DMS 273 treated with DMSO at 0.1 percent for 48 hours (cell line): ENCODE measurements around the gene MECR.

Experiments used
- DNase-seq: peaks from one replicate; lab custom pipeline; 2025; lab: John Stamatoyannopoulos, UW

The MECR gene

GRCh38 chr1:29255134-29255666 is 24.5 kb upstream of the MECR start:
- no peak for DNase-seq

DNA sequence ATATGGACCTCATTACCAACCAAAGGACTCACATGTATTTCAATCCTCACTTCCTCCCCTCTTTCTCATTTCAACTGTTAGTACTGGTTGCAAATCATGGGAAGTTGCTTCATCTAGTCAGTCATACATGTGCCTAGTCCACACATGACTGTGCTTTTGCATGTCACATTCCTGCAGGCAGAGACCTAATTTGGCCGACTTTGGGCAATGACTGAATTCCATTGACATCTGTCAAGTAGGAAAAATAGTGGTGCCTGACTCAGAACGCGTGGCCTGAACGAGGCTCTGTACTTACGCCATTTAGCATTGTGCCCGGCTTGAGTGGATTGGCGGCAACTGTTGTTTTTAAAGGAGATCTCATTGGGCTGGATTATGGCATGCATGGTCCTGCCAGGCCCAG is 23.6 kb upstream of the MECR start:
- no peak for DNase-seq

DNA sequence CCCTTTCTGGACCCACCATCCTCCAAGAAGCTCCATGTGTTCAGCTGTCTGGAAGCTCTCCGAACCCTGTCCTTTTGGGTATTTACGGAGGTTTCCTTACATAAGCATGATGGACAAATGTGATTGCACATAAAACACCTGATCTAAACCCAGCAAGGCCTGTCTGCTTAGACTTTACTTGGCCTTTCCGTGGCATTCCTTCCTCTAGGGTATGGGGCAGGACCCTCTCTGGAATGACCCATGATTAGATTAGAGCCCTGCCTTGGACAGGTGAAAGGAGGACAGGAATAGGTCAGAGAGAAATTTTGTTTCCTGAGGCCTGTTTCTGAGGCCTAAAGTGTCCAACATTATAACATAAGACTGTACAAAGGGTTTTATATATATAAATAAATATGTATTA is 22.4 kb upstream of the MECR start:
- no peak for DNase-seq

DNA sequence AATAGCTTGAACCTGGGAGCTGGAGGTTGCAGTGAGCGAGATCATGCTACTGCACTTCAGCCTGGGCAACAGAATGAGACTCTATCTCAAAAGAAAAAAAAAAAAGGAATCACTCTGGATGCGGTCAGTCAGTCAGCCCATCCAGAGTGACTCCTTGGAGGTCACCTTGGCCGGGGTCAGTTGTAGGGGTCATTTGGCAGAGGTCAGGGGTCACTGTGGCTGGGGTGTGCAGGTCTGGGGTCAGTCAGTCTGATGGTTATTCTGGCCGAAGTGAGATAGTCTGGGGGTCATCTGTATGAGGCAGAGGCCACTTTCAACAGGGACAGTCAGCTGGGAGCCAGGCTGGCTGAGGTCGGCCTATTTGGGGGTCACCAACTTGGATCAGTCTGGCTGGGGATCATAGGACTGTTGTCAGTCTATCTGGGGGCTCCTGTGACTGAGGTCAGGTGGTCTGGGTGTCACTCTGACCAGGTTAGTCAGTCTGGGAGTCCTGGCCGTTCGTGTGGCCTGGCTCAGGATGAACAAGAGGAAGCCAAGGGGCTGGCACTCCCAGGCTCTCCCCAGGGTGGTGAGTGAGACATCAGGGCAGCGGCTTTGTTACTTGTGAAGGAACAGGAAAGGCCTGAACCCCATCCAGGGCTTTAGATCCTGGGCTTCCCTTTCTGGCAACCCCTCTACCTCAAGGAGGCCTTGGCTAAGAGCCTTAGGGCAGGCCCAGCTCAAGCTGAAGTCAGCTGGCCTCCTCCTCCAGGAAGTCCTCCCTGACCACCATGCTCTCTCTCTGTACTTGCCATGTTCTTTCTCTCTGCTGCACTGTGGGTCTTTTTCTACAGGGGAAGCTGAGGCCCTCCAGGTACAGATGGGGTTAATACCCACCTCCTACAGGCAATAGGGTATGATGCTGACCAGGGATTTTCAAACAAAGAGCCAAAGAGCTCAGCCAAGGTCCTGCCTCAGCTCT is 20.7 kb upstream of the MECR start:
- DNase-seq: no peak

GRCh38 chr1:29249951-29250581 is 19.3 kb upstream of the MECR start:
- no peak for DNase-seq

GRCh38 chr1:29249170-29249691 is 18.5 kb upstream of the MECR start:
- DNase-seq: no peak

- DNase-seq: no peak
Observed at GRCh38 chr1:29248409-29248808, 17.7 kb upstream of the MECR start.

GRCh38 chr1:29247571-29248273 is 17.0 kb upstream of the MECR start:
- DNase-seq: no peak

DNA sequence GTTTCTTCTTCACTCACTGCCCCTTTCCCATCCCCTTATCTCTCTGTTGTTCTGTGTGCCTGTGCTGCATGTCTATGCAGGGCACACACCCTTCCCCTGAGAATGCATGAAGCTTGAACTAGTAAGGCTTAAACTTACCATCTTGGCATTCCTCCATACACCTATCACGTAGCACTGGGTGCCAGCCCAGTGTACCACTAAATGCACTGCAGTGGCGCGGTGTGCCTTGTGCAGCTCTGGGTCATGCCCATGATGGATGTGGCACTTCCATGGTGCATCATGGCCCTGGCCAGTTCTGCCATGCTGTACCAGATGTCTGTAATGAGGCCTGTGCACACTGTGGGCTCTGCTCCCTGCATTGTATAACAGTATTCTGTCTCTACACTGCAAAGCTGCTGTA is 16.3 kb upstream of the MECR start:
- no peak for DNase-seq

DNA sequence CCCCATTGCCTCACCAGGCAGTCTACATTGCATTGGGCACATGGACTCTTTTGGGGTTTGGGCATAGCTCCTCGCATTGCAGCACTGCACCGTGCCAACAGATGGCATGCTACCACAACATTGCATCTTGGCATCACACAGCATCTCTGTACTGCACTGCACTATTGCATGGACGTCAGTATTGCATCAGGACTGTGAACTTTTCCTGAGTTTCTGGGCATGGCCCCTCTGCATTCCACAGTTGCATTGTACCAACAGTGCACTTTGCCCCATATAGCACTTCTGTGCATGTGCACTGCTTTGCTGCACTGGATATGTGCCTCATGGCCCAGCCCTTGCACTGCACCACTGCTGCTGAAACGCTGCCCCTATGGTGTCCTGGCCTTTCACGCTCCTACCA is 15.1 kb upstream of the MECR start:
- no peak for DNase-seq

- DNase-seq: no peak
Observed at GRCh38 chr1:29245261-29245660, 14.5 kb upstream of the MECR start.

- no peak for DNase-seq
Observed at GRCh38 chr1:29243871-29244200, 13.1 kb upstream of the MECR start.

DNA sequence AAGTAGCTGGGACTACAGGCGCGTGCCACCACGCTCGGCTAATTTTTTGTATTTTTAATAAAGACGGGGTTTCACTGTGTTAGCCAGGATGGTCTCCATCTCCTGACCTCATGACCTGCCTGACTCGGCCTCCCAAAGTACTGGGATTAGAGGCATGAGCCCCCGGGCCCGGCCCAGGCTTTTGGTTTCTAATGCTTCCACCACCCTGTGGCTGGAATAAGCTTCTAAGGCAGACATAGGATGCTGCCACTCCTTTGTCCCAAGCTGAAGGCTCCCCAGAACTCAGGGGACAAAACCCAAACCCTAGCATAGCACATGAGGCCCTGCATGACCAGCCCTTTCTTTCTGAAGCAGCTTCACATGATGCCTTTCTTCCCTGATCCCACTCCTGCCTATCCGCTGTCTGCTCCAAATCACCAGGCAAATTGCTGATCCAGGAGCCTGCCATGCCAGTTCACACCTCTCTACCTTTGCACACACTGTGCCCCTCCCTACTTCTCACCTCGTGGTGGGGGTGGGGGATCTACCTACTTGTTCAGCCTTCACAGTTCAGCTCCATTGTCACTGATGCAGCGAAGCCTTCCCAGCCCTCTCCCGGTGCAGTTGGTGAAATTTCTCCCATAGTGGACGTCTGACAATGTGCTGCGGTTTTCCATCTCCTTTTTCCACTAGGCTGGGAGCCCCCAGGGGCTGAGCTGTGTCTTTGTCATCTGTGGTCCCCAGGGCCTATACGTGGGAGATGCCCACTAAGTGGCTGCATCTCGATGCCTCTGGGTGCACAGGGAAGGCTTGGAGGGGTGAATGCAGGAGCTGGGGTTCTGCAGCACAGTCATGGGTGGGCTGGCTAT is 12.5 kb upstream of the MECR start:
- DNase-seq: no peak

- peak; percentile 39 for DNase-seq
Observed at GRCh38 chr1:29240986-29241385, 10.3 kb upstream of the MECR start.

GRCh38 chr1:29240400-29240837 is 9.7 kb upstream of the MECR start:
- no peak for DNase-seq

- no peak for DNase-seq
Observed at GRCh38 chr1:29239142-29239541, 8.4 kb upstream of the MECR start.

DNA sequence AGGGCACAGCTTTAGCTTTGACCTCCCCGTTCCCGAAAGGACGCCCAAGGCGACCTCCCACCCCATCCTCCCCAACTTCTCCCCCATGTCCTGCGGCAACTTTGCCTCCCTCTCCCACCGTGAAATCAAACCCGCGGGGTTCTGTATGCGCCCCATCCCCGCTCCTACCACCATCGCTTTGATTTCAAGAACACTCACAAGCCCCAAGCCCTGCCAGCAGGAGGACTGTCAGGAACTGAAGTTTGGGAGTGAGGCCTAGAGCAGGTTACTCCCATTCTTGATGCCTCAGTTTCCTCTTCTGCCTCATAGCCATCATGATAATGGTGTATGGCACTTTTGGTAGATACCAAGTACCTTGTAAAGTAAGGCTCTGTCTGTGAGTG is 7.9 kb upstream of the MECR start:
- DNase-seq: no peak

DNA sequence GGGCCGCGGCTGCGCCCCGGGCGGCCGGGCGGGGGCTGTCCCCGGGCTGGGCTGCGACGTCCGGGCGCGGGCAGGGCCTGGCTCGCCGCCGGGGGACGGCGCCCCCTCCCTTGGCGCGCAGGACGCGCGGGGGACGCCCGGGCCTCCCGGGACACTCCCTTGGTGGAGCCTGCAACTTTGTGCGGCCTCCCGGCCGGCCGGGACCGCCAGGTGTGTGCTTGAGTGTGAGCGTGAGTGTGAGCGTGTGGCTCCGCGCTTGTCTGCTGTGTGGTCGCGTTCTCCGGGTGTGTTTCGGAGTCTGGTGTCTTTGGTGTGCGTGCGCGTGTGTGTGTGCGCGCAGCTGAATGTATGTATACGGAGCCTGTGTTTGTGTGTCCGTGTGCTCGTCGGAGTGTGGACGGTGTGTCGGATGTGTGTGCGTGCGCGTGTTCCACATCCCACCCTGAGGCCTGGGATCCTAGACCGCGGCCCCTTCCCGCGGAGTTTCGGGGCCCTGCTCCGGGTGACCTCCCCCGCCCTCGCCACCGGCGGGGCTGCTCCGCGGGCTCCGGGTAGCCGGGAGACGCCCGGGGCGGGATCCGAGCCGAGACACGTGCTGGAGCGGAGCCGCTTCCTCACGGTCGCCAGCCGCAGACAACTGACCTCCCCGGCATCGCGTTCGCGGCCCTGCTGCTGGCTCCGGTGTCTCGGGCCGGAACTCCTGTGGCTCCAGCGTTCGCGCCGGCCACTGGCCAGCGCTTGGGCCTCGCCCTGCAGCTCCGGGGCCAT is 7.3 kb upstream of the MECR start:
- DNase-seq: no peak

DNA sequence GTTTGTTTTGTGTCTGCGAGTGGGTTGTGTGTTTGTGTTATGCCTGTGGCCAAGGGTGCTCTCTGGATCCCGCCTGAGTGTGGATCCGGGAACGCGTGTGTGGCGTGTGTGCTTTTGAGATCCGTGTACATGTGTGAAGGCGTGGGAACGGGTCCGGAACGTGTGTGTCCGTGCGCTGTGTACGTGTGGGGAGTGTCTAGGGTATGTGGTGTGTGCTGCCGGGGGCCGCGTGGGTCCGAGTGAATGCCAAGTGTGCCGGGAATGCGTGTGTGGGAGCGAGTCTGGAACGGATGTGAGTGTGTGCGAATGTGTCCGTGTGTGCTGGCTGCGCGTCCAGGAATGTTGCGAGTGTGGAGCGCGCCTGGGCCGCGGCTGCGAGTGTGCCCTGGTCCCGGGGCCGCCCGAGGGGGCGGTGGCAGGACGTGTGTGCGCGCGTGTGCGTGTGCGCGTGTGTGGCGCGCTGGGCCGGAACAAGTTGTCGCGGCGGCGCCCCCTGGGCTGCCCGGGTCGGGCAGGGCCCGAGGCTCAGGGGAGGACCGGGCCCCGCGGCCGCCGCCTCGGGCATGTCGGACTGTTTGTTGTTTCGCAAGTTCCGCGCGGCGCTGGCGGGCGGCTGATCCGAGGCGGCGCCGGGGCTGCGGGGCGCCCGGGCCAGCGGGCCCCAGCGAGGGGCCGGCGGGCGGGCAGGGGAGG is 6.5 kb upstream of the MECR start:
- DNase-seq: no peak

DNA sequence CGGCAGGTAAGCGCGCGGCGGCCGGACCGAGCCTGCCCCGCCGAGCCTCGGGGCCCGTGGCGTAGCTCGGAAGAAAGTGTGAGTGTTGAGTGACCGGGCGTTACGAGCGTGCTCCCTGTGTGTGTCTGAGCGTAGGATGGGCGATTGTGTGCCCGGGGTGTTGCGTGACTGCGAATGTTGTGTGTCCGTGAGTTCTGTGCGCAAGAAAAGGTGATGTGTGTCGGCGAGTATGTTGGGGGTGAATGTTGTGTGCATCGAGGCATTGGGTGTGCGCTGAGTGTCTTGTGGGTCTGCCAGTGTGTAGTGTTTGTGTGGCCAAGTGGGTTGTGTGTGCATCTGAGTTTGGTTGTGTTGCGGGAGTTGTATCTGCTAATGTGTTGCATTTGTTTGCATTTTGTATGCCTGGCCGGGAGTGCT is 6.0 kb upstream of the MECR start:
- no peak for DNase-seq
